SK-N-SH (cell line): ENCODE measurements around the gene AFAP1.
"Not testable (repeated sequence)": the region's sequence is repeated elsewhere in the genome, so short reads cannot be mapped to it uniquely, and the experiment has no call there.

Experiments
- ELF1 ChIP-seq: IDR thresholded peaks from 2 replicates; pipeline ENCODE4 v1.4.0; 2012
- EP300 ChIP-seq, 2 experiments: IDR thresholded peaks; 2 replicates each; pipeline versions ENCODE4 v1.4.0 to v1.6.1; 2012; ENCODE audit warnings: borderline replicate concordance in 1 of 2, low read depth in 1 of 2, low read length in 1 of 2
- NFIC ChIP-seq: IDR thresholded peaks from 2 replicates; pipeline ENCODE4 v1.4.0; 2012; ENCODE audit warnings: borderline replicate concordance
- NRF1 ChIP-seq: IDR thresholded peaks from 2 replicates; pipeline ENCODE4 v1.6.1; 2012; ENCODE audit warnings: low read depth, mild to moderate bottlenecking, low read length
- POLR2AphosphoS5 ChIP-seq: IDR thresholded peaks from 2 replicates; pipeline ENCODE4 v1.6.1; 2012; ENCODE audit warnings: low read depth, low read length
- RFX5 ChIP-seq: IDR thresholded peaks from 2 replicates; pipeline ENCODE4 v1.6.1; 2012; ENCODE audit warnings: mild to moderate bottlenecking, improper control_type of control experiment, low read length
- TAF1 ChIP-seq: IDR thresholded peaks from 2 replicates; pipeline ENCODE4 v1.6.1; 2012; ENCODE audit warnings: low read depth, mild to moderate bottlenecking, low read length, moderate library complexity, borderline replicate concordance
- YY1 ChIP-seq: IDR thresholded peaks from 2 replicates; pipeline ENCODE4 v1.4.0; 2012; ENCODE audit warnings: low read depth, mild to moderate bottlenecking
- TF ChIP-seq, protein P1 (sequence below): IDR thresholded peaks from 2 replicates; pipeline ENCODE4 v1.4.0; 2012; ENCODE audit warnings: low read depth, borderline replicate concordance
- TF ChIP-seq, protein P2 (sequence below): fragments of 200-600 bp; sonication (generic); IDR thresholded peaks from 2 replicates; pipeline ENCODE4 v1.6.1; 2017; ENCODE audit warnings: antibody characterized with exemption, mild to moderate bottlenecking, moderate library complexity
- TF ChIP-seq, protein P3 (sequence below): IDR thresholded peaks from 2 replicates; pipeline ENCODE4 v1.6.1; 2012; ENCODE audit warnings: mild to moderate bottlenecking, low read depth, low read length, moderate library complexity
- TF ChIP-seq, protein P4 (sequence below): IDR thresholded peaks from 2 replicates; pipeline ENCODE4 v1.4.0; 2012; ENCODE audit warnings: low read depth
- TF ChIP-seq, protein P5 (sequence below): fragments of 150-350 bp; IDR thresholded peaks from 2 replicates; pipeline ENCODE4 v1.6.1; 2017; ENCODE audit warnings: antibody characterized with exemption, low read length, low read depth, borderline replicate concordance

DNA sequence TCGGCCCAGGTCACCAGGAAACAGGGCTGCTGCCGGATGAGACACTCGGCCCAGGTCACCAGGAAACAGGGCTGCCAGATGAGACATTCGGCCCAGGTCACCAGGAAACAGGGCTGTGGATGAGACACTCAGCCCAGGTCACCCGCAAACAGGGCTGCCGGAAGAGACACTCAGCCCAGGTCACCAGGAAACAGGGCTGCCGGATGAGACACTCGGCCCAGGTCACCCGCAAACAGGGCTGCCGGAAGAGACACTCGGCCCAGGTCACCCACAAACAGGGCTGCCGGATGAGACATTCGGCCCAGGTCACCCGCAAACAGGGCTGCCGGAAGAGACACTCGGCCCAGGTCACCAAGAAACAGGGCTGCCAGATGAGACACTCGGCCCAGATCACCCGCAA lies 21.5 kb downstream of the AFAP1 start:
- TF ChIP-seq, protein P1, sequence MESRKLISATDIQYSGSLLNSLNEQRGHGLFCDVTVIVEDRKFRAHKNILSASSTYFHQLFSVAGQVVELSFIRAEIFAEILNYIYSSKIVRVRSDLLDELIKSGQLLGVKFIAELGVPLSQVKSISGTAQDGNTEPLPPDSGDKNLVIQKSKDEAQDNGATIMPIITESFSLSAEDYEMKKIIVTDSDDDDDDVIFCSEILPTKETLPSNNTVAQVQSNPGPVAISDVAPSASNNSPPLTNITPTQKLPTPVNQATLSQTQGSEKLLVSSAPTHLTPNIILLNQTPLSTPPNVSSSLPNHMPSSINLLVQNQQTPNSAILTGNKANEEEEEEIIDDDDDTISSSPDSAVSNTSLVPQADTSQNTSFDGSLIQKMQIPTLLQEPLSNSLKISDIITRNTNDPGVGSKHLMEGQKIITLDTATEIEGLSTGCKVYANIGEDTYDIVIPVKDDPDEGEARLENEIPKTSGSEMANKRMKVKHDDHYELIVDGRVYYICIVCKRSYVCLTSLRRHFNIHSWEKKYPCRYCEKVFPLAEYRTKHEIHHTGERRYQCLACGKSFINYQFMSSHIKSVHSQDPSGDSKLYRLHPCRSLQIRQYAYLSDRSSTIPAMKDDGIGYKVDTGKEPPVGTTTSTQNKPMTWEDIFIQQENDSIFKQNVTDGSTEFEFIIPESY = not testable (repeated sequence)
- TF ChIP-seq YY1; NRF1; POLR2AphosphoS5; NFIC; RFX5; EP300 (IDR thresholded peaks at IDR 0.05; ENCODE audit: borderline replicate concordance in 1 of 2, low read depth in 1 of 2, low read length in 1 of 2); TAF1; ELF1: not testable (repeated sequence)
- TF ChIP-seq, protein P2, sequence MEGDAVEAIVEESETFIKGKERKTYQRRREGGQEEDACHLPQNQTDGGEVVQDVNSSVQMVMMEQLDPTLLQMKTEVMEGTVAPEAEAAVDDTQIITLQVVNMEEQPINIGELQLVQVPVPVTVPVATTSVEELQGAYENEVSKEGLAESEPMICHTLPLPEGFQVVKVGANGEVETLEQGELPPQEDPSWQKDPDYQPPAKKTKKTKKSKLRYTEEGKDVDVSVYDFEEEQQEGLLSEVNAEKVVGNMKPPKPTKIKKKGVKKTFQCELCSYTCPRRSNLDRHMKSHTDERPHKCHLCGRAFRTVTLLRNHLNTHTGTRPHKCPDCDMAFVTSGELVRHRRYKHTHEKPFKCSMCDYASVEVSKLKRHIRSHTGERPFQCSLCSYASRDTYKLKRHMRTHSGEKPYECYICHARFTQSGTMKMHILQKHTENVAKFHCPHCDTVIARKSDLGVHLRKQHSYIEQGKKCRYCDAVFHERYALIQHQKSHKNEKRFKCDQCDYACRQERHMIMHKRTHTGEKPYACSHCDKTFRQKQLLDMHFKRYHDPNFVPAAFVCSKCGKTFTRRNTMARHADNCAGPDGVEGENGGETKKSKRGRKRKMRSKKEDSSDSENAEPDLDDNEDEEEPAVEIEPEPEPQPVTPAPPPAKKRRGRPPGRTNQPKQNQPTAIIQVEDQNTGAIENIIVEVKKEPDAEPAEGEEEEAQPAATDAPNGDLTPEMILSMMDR = not testable (repeated sequence)
- TF ChIP-seq, protein P3, sequence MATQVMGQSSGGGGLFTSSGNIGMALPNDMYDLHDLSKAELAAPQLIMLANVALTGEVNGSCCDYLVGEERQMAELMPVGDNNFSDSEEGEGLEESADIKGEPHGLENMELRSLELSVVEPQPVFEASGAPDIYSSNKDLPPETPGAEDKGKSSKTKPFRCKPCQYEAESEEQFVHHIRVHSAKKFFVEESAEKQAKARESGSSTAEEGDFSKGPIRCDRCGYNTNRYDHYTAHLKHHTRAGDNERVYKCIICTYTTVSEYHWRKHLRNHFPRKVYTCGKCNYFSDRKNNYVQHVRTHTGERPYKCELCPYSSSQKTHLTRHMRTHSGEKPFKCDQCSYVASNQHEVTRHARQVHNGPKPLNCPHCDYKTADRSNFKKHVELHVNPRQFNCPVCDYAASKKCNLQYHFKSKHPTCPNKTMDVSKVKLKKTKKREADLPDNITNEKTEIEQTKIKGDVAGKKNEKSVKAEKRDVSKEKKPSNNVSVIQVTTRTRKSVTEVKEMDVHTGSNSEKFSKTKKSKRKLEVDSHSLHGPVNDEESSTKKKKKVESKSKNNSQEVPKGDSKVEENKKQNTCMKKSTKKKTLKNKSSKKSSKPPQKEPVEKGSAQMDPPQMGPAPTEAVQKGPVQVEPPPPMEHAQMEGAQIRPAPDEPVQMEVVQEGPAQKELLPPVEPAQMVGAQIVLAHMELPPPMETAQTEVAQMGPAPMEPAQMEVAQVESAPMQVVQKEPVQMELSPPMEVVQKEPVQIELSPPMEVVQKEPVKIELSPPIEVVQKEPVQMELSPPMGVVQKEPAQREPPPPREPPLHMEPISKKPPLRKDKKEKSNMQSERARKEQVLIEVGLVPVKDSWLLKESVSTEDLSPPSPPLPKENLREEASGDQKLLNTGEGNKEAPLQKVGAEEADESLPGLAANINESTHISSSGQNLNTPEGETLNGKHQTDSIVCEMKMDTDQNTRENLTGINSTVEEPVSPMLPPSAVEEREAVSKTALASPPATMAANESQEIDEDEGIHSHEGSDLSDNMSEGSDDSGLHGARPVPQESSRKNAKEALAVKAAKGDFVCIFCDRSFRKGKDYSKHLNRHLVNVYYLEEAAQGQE = not testable (repeated sequence)
- TF ChIP-seq, protein P4, sequence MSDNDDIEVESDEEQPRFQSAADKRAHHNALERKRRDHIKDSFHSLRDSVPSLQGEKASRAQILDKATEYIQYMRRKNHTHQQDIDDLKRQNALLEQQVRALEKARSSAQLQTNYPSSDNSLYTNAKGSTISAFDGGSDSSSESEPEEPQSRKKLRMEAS = not testable (repeated sequence)
- TF ChIP-seq, protein P5, sequence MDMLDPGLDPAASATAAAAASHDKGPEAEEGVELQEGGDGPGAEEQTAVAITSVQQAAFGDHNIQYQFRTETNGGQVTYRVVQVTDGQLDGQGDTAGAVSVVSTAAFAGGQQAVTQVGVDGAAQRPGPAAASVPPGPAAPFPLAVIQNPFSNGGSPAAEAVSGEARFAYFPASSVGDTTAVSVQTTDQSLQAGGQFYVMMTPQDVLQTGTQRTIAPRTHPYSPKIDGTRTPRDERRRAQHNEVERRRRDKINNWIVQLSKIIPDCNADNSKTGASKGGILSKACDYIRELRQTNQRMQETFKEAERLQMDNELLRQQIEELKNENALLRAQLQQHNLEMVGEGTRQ = not testable (repeated sequence)
